ENCODE measurements around the gene DIS3L2. TPM values are rescaled to one million over a fixed set of nuclear protein-coding genes. Genes with fewer than 3 reads are reported as not detected.
"Not testable (repeated sequence)": the region's sequence is repeated elsewhere in the genome, so short reads cannot be mapped to it uniquely, and the experiment has no call there.

The DIS3L2 gene
- total RNA-seq, 4 donors from 2014 or later, result 12.8 to 27.3 (median 16.8) TPM

DNA sequence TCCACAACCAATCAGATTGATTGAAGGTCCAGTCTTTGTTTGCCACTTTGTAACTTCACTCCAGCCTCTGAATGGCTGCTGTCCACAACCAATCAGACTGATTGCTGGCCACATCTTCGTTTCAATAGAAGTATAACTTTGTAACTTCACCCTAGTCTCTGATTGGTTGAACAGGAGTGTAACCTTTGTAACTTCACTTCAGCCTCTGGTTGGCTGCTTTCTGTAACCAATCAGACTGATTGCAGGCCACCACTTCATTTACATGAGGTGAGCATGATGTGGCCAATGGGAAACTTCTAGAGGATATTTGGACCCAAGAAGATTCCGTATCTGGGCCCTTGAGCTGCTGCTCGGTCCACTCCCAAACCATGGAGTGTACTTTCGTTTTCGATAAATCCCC is 400.1 kb downstream of the DIS3L2 start:
- TF ChIP-seq, protein P1, sequence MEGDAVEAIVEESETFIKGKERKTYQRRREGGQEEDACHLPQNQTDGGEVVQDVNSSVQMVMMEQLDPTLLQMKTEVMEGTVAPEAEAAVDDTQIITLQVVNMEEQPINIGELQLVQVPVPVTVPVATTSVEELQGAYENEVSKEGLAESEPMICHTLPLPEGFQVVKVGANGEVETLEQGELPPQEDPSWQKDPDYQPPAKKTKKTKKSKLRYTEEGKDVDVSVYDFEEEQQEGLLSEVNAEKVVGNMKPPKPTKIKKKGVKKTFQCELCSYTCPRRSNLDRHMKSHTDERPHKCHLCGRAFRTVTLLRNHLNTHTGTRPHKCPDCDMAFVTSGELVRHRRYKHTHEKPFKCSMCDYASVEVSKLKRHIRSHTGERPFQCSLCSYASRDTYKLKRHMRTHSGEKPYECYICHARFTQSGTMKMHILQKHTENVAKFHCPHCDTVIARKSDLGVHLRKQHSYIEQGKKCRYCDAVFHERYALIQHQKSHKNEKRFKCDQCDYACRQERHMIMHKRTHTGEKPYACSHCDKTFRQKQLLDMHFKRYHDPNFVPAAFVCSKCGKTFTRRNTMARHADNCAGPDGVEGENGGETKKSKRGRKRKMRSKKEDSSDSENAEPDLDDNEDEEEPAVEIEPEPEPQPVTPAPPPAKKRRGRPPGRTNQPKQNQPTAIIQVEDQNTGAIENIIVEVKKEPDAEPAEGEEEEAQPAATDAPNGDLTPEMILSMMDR (IDR thresholded peaks at IDR 0.05 in 4 of 5, conservative IDR thresholded peaks at IDR 0.05 in 1 of 5), result no peak
- no peak for TF ChIP-seq POLR2A (IDR thresholded peaks at IDR 0.05)
- H3K9me3 ChIP-seq, result no peaks in the 10 kb centered on the region
- ATAC-seq (no peak), DNase-seq (no peak)
- H3K27me3 ChIP-seq, result no peaks in the 10 kb centered on the region
- no peaks in the 10 kb centered on the region for H3K4me1 ChIP-seq
- H3K36me3 ChIP-seq, result no peaks in the 10 kb centered on the region
- intact Hi-C loops (cut with DNase I; ENCODE audit: low total_unique reads) (no loop called here), in situ Hi-C loops (cut with MboI; ENCODE audit: low sequenced_read_pairs in 4 of 4) (no loop called here)
- no peak overlapping the region for H3K4me3 ChIP-seq
- no peak overlapping the region for H3K27ac ChIP-seq

- no peaks in the 10 kb centered on the region for H3K9me3 ChIP-seq
Measured at GRCh38 chr2:232362174-232362900, 400.8 kb downstream of the DIS3L2 start.

DNA sequence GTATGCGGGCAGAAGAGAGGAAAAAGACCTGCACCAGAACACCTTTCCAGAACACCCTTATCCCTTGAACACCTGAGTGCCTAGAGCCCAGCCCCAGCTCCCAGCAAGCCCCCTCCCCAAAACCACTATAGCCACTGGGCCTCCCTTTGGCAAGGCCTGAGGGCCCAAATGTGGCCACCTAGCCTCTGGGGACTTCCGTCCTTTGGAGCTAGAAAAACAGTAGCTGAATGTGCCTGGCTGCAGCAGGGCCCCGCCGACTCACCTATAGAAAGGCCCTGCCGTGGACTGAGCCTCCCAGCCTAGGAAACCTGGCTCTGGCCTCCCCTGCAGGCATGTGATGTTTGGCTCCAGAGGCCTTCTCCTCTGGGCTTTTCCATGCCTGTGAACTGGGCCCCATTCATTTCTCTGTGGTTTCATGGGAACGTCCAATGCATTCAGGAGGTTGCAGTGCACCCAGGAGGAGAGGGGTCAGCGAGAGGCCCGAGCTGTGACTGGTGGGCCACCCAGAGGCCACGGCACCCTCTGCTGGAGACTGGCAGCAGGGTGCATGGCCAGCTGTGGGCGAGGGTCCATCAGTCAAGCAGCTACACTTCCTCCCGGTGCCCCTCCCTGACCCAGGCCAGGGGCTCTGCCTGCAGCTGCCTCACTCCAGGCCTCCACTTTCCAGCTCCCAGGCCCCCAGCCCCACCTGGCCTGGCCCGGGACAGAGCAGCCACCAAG is 401.7 kb downstream of the DIS3L2 start:
- H3K27ac ChIP-seq; ATAC-seq; H3K27me3 ChIP-seq; DNase-seq; intact Hi-C loops (cut with DNase I; ENCODE audit: low total_unique reads); in situ Hi-C loops (cut with MboI; ENCODE audit: low sequenced_read_pairs in 4 of 4); H3K36me3 ChIP-seq; H3K4me3 ChIP-seq; H3K4me1 ChIP-seq; H3K9me3 ChIP-seq: not testable (repeated sequence)

More at GRCh38 chr2:232362174-232362900, 400.8 kb downstream of the DIS3L2 start:
- Histone ChIP-seq H3K27me3 (no peaks in the 10 kb centered on the region), H3K36me3 (no peaks in the 10 kb centered on the region), H3K27ac (no peak overlapping the region), H3K4me1 (no peaks in the 10 kb centered on the region), H3K4me3 (no peak overlapping the region)
- in situ Hi-C loops (cut with MboI; ENCODE audit: low sequenced_read_pairs in 4 of 4), result no loop called here
- intact Hi-C loops (cut with DNase I; ENCODE audit: low total_unique reads), result no loop called here
- no peak for ATAC-seq
- DNase-seq, result no peak
- TF ChIP-seq POLR2A (IDR thresholded peaks at IDR 0.05), result no peak
- TF ChIP-seq, protein P1 (IDR thresholded peaks at IDR 0.05 in 4 of 5, conservative IDR thresholded peaks at IDR 0.05 in 1 of 5), result no peak

- ATAC-seq, result no peak
- Histone ChIP-seq H3K9me3 (no peaks in the 10 kb centered on the region), H3K27ac (no peak overlapping the region), H3K4me1 (no peaks in the 10 kb centered on the region), H3K27me3 (no peaks in the 10 kb centered on the region), H3K4me3 (no peak overlapping the region), H3K36me3 (no peaks in the 10 kb centered on the region)
- intact Hi-C loops (cut with DNase I; ENCODE audit: low total_unique reads) (no loop called here), in situ Hi-C loops (cut with MboI; ENCODE audit: low sequenced_read_pairs in 4 of 4) (no loop called here)
- no peak for DNase-seq
- TF ChIP-seq, protein P1 (IDR thresholded peaks at IDR 0.05 in 4 of 5, conservative IDR thresholded peaks at IDR 0.05 in 1 of 5), result no peak
- no peak for TF ChIP-seq POLR2A (IDR thresholded peaks at IDR 0.05)
Measured at GRCh38 chr2:232363784-232364615, 402.5 kb downstream of the DIS3L2 start.

- H3K4me3 ChIP-seq; H3K27me3 ChIP-seq; ATAC-seq; H3K36me3 ChIP-seq; DNase-seq; H3K4me1 ChIP-seq; H3K27ac ChIP-seq; H3K9me3 ChIP-seq; intact Hi-C loops (cut with DNase I; ENCODE audit: low total_unique reads); in situ Hi-C loops (cut with MboI; ENCODE audit: low sequenced_read_pairs in 4 of 4): not testable (repeated sequence)
Measured at GRCh38 chr2:232364806-232365594, 403.5 kb downstream of the DIS3L2 start.

Measured in gastrocnemius medialis (tissue), 4 donors.